Right lobe of liver (tissue), 4 donors: Measurements from ENCODE around the gene SOS2.

Experiments
- POLR2A ChIP-seq: fragments of 450-650 bp; IDR thresholded peaks from one replicate; pipeline ENCODE4 v1.6.1; 2017; ENCODE audit warnings: antibody characterized with exemption, mild to moderate bottlenecking
- TF ChIP-seq, protein P1 (sequence below), 4 donors: fragments of 200-600 bp in 3 of 4; fragments of 450-650 bp in 1 of 4; IDR thresholded peaks; one replicate each; pipeline versions ENCODE4 v1.5.1 to v1.8.0; 2016 to 2022; ENCODE audit warnings: antibody characterized with exemption in 4 of 4, mild to moderate bottlenecking in 2 of 4
- donor health status: DM: no; HTN: no; CAD: no.
- donor health status: DM: no; HTN: no; CAD: no.
- donor health status: DM: no; HTN: yes; CAD: no.

DNA sequence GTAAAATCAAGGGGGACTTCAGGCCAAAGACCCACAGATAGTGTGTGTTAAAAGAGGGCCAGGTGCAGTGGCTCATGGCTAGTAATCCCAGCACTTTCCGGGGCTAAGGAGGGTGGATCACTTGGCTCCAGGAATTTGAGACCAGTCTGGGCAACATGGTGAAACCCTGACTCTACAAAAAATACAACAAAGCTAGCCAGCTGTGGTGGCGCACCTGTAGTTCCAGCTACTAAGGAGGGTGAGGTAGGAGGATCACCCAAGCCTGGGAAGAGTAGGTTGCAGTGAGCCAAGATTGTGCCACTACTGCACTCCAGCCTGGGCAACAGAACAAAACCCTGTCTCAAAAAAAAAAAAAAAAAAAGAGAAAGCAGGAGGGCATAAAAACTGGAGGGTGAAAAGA lies 123.5 kb downstream of the SOS2 start:
- no peak for TF ChIP-seq POLR2A
- TF ChIP-seq, protein P1, sequence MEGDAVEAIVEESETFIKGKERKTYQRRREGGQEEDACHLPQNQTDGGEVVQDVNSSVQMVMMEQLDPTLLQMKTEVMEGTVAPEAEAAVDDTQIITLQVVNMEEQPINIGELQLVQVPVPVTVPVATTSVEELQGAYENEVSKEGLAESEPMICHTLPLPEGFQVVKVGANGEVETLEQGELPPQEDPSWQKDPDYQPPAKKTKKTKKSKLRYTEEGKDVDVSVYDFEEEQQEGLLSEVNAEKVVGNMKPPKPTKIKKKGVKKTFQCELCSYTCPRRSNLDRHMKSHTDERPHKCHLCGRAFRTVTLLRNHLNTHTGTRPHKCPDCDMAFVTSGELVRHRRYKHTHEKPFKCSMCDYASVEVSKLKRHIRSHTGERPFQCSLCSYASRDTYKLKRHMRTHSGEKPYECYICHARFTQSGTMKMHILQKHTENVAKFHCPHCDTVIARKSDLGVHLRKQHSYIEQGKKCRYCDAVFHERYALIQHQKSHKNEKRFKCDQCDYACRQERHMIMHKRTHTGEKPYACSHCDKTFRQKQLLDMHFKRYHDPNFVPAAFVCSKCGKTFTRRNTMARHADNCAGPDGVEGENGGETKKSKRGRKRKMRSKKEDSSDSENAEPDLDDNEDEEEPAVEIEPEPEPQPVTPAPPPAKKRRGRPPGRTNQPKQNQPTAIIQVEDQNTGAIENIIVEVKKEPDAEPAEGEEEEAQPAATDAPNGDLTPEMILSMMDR (IDR thresholded peaks at IDR 0.05): no peak
